MM.1S (cell line): ENCODE measurements around the gene LRPPRC.

Experiments used
- DNase-seq: peaks from one replicate; pipeline ENCODE4 v3.0.0-alpha.2; 2015
- H2AFZ ChIP-seq: fragments of 300-600 bp; sonication (generic); 2 replicates; pipeline ENCODE4 v1.6.0; 2016; ENCODE audit warnings: antibody characterized with exemption, low read length
- H3F3A ChIP-seq: fragments of 300-600 bp; sonication (generic); 2 replicates; pipeline ENCODE4 v1.6.1; 2016; ENCODE audit warnings: mild to moderate bottlenecking, antibody characterized with exemption, low read length, moderate library complexity, mixed read lengths; ENCODE audit not compliant: insufficient read depth
- H3K27ac ChIP-seq: fragments of 300-600 bp; sonication (generic); 2 replicates; pipeline ENCODE4 v1.5.1; 2016; ENCODE audit warnings: mild to moderate bottlenecking, low read length
- H3K27me3 ChIP-seq: fragments of 300-600 bp; sonication (generic); replicated peaks from 2 replicates; pipeline ENCODE4 v1.6.0; 2016; ENCODE audit warnings: low read length; ENCODE audit not compliant: insufficient read depth
- H3K36me3 ChIP-seq: fragments of 300-600 bp; sonication (generic); replicated peaks from 2 replicates; pipeline ENCODE4 v1.6.1; 2016; ENCODE audit warnings: mild to moderate bottlenecking, low read length, mixed read lengths; ENCODE audit not compliant: insufficient read depth
- H3K4me1 ChIP-seq: fragments of 300-600 bp; sonication (generic); 2 replicates; pipeline ENCODE4 v1.6.1; 2016; ENCODE audit warnings: low read length, mixed read lengths
- H3K4me2 ChIP-seq: fragments of 300-600 bp; sonication (generic); 2 replicates; pipeline ENCODE4 v1.6.0; 2016; ENCODE audit warnings: low read depth, low read length
- H3K4me3 ChIP-seq: fragments of 300-600 bp; sonication (generic); 2 replicates; pipeline ENCODE4 v1.5.1; 2016; ENCODE audit warnings: low read length, mixed read lengths
- H3K79me2 ChIP-seq: fragments of 300-600 bp; sonication (generic); 2 replicates; pipeline ENCODE4 v1.6.1; 2016; ENCODE audit warnings: mixed run types, low read length, mixed read lengths
- H3K9ac ChIP-seq: fragments of 300-600 bp; sonication (generic); 2 replicates; pipeline ENCODE4 v1.6.1; 2016; ENCODE audit warnings: low read length, mixed read lengths
- H3K9me2 ChIP-seq: fragments of 300-600 bp; sonication (generic); replicated peaks from 2 replicates; pipeline ENCODE4 v1.6.1; 2016; ENCODE audit warnings: mild to moderate bottlenecking, low read length, mixed read lengths; ENCODE audit not compliant: insufficient read depth
- H3K9me3 ChIP-seq: fragments of 300-600 bp; sonication (generic); replicated peaks from 2 replicates; pipeline ENCODE4 v1.6.1; 2016; ENCODE audit warnings: mild to moderate bottlenecking, low read length, mixed read lengths; ENCODE audit not compliant: insufficient read depth
- H4K20me1 ChIP-seq: fragments of 300-600 bp; sonication (generic); 2 replicates; pipeline ENCODE4 v1.6.1; 2016; ENCODE audit warnings: mild to moderate bottlenecking, low read length, moderate library complexity, mixed read lengths; ENCODE audit not compliant: insufficient read depth
- CTCF ChIP-seq: fragments of 300-600 bp; sonication (generic); IDR thresholded peaks from 2 replicates; pipeline ENCODE4 v1.5.1; 2016; ENCODE audit warnings: antibody characterized with exemption, low read length, mixed read lengths
- EZH2 ChIP-seq: fragments of 300-600 bp; sonication (generic); optimal IDR thresholded peaks from 2 replicates; pipeline ENCODE3; 2017; ENCODE audit warnings: low read depth, mild to moderate bottlenecking, antibody characterized with exemption, low read length, mixed read lengths
- EZH2phosphoT487 ChIP-seq: fragments of 300-600 bp; sonication (generic); IDR thresholded peaks from 2 replicates; pipeline ENCODE4 v1.6.1; 2018; ENCODE audit warnings: antibody characterized with exemption, low read length

The LRPPRC gene

GRCh38 chr2:43852196-43852730 lies 143.5 kb downstream of the LRPPRC start:
- H3K27ac ChIP-seq = no peak overlapping the region
- H3K36me3 ChIP-seq = no peaks in the 10 kb centered on the region
- no peaks in the 10 kb centered on the region for H3K4me1 ChIP-seq
- H4K20me1 ChIP-seq = no peaks in the 10 kb centered on the region
- no peaks in the 10 kb centered on the region for H3K9me3 ChIP-seq
- no peak overlapping the region for H3K4me2 ChIP-seq
- H3K9ac ChIP-seq = no peak overlapping the region
- no peaks in the 10 kb centered on the region for H3K9me2 ChIP-seq
- H3K27me3 ChIP-seq = peaks cover 25% of the 10 kb centered on the region
- no peak for TF ChIP-seq CTCF
- no peak for TF ChIP-seq EZH2
- no peak for TF ChIP-seq EZH2phosphoT487
- H3F3A ChIP-seq = no peaks in the 10 kb centered on the region
- no peak for DNase-seq
- H2AFZ ChIP-seq = no peak overlapping the region
- H3K79me2 ChIP-seq = no peaks in the 10 kb centered on the region
- H3K4me3 ChIP-seq = no peak overlapping the region

DNA sequence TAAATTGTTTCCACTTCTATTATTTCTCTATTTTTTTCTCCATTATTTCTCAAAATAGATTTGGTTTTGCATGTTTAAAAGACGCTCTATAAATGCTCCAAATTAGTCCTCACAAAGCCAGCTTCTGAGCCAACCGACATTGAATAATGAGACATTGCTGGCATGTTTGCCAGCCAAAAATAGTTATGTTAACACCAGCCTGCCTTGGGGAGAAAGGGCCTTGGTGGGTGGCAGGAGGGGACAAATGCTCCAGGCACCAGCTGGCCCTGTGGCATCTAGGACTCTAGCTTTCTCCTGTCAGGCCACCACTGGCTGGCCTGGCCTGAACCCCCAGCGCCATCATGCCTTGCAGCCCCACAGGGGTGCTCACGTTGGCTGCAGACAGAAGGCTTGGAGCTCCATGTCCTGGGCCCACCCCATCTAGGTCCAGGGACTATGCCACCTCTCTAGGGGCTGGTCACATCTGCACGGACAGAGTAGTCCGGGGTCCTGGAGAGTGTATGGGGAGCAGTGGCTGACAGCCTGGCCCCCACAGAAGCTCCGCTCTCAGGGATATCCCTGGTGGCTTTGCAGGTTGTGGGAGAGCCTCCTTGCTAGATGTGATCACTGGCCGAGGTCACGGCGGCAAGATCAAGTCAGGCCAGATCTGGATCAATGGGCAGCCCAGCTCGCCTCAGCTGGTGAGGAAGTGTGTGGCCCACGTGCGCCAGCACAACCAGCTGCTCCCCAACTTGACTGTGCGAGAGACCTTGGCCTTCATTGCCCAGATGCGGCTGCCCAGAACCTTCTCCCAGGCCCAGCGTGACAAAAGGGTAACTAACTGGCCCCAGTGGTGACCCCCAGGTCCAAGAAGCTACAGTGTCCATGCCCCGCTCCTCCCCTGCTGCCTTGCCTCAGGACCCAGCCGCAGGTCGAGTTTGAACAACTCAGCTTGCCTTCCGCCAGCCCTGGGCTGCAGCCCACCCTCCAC lies 144.5 kb downstream of the LRPPRC start:
- Histone ChIP-seq H3K79me2 (no peaks in the 10 kb centered on the region), H2AFZ (no peak overlapping the region), H3K36me3 (no peaks in the 10 kb centered on the region), H3K9ac (no peak overlapping the region), H4K20me1 (no peaks in the 10 kb centered on the region), H3K4me1 (no peaks in the 10 kb centered on the region), H3K9me2 (no peaks in the 10 kb centered on the region), H3K4me3 (no peak overlapping the region), H3K27me3 (peaks cover 16% of the 10 kb centered on the region), H3K27ac (no peak overlapping the region), H3K4me2 (no peak overlapping the region), H3K9me3 (no peaks in the 10 kb centered on the region), H3F3A (no peaks in the 10 kb centered on the region)
- TF ChIP-seq EZH2phosphoT487 (no peak), EZH2 (no peak), CTCF (no peak)
- DNase-seq = no peak

GRCh38 chr2:43848214-43848613 lies 147.6 kb downstream of the LRPPRC start:
- no peaks in the 10 kb centered on the region for H3K9me3 ChIP-seq
- no peak overlapping the region for H3K27ac ChIP-seq
- H3K79me2 ChIP-seq = no peaks in the 10 kb centered on the region
- H3K27me3 ChIP-seq = no peaks in the 10 kb centered on the region
- DNase-seq = peak; percentile 19
- no peaks in the 10 kb centered on the region for H3K4me1 ChIP-seq
- H3K36me3 ChIP-seq = no peaks in the 10 kb centered on the region
- TF ChIP-seq EZH2 = no peak
- no peak for TF ChIP-seq EZH2phosphoT487
- H3K9ac ChIP-seq = no peak overlapping the region
- H3K9me2 ChIP-seq = no peaks in the 10 kb centered on the region
- no peak overlapping the region for H3K4me3 ChIP-seq
- H4K20me1 ChIP-seq = no peaks in the 10 kb centered on the region
- no peak overlapping the region for H2AFZ ChIP-seq
- H3F3A ChIP-seq = no peaks in the 10 kb centered on the region
- no peak overlapping the region for H3K4me2 ChIP-seq
